ENCODE data around the gene BCL2.

The BCL2 gene

DNA sequence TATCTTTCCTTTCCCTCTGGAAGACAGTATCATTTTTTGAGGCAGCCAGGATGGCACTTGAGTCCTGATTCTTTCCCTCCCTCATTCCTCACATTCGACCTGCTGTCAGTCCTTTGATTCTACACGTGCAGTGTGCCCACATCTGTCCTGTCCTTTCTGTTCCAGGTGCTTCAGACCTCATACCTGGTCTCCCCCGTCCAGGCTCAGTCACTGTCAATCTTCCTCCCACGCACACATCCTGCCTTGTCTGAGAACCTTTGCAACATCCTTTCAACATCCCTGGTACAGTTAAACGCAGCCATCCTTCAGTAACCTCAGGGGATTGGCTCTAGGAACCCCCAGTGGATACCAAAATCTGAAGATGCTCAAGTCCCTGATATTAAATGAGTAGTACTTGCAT is 10.1 kb downstream of the BCL2 start:
- DNase-seq (ENCODE audit: low read depth in 2 of 2): no peak

DNA sequence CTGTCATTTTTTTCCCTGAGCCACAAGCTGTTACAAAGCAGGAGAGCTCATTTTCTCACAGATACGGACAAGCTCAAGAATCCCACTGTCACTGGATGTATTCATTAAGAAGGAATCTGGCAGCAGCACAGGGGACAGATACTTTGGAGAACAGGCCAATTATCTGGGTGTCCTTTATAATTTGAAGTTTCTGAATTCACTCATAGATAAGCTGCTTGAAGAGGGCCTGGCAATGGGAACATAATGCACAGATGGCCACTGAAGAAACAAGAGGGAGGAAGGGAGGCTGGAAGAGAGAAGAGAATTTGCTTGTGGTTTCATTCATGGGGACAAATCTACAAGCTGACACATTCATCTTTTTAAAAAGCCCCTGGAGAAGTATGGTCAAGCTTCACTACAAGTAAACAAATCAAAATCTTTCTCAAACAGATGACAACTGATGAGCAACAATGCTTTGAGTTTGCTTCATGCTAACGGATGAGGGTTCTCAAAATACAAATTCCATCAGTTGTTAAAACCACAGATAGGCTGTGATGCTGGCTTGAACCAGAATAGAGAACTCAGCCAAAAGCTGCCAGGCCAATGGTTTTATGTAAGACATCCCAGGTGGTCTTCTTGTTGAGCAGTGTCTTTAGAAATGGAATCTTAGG is 11.9 kb downstream of the BCL2 start:
- no peak for DNase-seq (ENCODE audit: low read depth in 2 of 2)

DNA sequence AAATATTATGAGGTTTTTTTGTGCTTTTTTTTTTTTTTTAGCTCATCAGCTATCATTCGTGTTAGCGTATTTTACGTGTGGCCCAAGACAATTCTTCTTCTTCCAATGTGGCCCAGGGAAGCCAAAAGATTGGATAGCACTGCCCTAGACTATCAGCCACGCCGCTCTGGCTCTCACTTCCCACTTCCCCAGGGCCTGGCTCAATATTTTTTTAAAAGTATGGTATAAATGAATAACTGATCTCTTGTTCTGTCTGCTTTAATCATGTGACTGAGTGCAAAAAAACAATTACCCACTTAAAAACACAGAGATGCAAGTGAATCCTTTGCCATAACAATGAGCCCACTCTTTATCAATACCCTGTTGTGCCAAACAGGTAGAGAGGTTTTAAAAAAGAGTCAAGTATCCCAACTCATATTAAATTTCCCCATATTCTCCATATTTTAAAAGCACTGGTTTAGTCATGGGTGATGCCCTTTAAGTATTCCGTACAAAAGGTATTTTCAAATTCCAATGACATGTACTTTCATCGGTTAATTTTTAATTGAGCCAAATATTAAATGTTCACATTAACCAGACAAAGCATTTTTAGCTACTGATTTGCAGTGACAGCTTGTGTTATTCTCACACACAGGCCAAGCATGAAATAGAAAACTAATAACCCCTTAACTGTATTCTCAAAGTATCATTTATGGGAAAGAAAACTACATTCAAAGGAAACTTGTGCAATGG is 12.6 kb downstream of the BCL2 start:
- no peak for DNase-seq (ENCODE audit: low read depth in 2 of 2)

DNA sequence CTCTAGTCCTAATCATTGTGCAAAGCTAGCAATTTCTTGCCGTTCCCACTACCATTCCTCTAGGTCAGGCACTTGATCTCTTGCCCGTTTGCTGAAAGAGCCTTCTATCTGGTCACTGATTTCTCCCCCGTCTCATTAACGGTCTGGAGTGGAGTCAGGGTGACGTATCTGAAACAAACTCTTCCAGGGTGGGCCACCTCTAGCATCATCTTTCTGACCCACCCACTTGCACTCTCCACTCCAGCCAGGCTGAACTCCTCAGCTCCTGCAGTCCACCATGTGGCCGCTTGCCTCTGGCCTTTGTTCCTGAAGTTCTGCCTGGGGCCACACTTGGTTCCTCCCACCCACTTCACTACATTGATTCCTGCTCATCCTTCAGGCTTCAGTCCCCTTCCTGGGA is 13.3 kb downstream of the BCL2 start:
- DNase-seq (ENCODE audit: low read depth in 2 of 2): no peak

DNA sequence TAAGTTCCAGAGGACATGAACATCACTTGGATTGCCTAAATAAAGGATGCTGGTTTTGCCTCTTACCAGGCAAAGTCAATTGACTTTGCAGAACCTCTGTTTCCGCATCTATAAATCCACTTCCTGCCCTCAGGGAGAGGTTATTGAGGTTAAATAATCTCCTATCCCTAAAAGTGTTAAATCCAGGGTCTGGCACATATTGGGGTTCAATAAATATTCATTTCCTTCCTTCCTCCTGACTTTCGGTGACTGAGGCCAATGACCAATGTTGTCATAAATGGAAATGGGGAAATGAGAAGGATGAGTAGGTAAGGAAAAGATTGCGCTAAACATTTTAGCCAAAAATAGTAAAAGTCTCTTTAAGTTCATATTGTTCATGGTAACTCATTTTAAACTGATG is 16.0 kb downstream of the BCL2 start:
- no peak for DNase-seq (ENCODE audit: low read depth in 2 of 2)

DNA sequence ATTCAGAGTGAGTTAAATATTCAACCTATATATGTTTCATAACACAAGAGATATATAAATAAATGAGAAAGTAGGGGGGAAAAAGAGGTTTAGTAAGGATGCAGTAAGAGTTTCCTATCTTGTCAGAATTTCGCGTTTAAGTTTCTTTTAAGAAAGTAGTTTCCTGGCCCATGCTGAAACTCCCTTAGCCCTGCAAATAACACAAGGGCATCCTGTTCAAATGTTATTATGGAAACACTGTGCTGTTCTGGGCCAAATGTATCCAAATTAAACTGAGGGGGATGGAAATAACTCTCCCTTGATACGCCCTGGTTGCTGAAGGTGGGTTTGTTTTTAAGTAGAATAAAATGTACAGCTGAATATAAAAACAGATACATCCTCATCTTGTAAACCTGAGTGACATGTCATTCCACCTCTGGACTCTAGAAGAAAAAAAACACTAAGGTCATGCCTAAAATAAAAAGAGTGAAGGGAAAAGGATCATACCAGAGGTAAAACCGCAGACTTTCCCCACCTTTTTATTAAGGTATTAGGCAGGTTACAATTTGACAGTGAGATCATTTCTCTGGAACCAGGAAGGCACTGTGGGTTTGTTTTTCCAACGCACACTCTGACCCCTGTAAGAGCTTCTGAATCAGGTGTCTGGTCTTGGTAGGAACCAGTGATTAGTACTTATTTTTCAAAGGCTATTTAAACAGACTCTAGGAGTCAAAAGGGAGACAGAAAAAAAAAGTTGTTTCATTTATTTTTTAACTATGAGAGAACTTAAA is 16.7 kb downstream of the BCL2 start:
- no peak for DNase-seq (ENCODE audit: low read depth in 2 of 2)

DNA sequence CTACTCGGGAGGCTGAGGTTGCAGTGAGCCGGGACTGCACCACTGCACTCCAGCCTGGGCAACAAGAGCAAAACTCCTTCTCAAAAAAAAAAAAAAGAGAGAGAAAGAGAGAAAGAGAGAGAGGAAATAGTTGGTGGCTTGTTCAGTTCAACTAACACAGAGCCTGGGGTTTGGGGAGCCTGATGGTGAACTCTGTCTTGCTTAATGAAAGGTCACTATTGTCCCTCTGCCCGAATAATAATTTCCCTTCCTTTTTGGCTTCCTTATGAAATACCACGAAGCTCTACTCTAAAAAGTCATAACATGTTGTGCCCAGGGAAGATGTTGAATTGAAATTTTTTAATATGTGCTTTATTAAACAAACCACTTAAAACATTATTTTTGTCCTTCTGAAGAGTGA is 17.3 kb downstream of the BCL2 start:
- no peak for DNase-seq (ENCODE audit: low read depth in 2 of 2)

DNA sequence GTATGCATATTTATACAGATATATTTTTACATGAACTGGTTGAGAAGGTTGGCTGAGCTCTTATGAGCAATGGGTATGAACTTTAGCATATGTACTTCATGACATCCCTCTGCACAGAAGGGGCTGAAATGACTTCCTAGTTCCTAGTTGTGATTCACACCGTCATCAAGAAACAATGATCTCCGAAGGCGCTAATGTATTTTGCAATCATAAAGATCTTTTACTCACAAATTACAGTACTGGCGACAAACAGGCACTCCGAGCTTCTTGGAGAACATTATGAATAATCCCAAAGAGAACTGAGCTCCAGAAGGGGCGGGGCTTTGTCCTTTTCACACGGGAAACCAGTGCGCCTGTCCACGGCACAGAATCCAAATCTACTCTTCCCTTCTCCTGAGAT is 18.1 kb downstream of the BCL2 start:
- DNase-seq (ENCODE audit: low read depth in 2 of 2): no peak

DNA sequence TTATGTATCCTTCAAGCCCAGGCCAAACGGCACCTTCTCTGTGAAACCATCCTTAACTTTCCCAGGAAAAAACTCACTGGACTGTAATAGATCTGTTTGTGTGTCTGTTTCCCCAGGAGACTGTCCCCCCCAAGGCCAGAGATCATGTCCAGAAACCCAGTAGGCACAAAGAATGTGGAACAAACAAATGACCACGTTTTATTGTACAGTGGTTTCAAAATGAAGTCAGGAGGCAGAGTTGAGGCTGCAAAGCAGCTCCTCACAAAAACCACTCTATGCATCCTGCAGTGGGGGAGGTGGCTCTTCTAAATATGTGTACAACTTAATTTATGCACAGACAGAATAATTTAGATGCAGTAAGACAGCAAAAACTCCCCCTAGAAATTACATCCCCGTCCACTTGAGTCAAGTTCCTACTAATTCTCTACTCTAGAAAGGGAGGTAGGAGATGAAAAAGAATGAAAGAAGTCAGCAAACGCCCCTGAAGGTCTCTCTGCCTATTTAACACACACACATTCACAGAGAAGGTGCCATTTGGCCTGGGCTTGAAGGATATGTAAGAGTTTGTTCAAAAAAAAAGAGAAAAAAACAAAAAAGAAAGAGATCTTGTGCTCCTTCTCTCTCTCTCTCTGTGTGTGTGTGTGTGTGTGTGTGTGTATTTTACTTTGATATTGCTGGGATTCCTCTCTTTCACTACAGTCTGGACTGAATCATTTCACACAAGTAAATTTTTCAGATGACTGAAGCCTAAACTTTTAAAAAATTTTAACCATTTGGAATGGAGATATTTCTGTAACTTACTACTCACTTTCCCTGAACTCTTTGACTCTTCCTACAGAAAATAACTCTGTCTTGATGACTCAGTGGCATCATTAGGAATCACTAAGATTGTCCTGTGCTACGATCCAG is 19.5 kb downstream of the BCL2 start:
- no peak for DNase-seq (ENCODE audit: low read depth in 2 of 2)

DNA sequence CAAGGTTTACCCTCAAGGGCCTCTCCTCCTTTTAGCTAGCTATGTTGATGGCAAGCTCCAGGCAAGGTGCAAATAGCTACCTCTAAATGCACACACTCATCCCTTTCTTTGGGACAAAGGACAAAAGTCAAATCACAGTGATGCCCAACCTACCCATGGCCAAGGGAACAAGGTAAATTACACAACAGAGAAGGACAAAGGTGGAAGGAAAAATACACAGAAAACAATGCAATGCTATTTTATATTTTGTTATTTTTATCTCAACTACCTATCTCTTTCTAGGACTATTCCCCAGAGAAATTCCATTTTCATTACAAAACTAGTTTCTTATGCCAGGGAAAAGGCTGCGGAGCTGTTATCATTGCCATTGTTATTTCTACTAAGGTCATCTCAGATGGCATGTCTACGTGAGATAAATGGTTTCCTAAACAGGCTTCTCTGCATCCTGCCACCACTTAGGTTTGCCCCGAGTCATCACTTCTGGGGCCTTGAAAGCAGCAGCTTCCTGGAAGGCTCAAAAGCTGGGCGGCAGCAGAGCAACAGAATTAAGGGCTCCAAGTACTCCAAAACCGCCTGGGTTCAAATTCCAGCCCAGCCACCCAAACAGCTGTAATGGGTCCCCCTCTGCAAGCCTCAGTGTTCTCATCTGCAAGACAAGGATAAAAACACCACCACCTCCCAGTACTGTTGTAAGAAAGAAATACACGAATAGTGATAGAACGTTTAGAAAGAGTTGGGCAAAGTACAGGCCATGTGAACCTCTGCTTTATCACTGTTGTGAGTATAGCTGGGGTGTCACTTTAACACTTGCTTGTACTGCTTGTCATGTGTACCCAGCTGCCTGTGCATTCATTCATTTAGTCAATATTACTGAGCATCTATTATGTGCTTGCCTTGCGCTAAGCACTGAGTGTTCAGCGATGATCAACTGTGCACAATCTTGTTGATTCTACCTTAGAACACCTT is 20.9 kb downstream of the BCL2 start:
- DNase-seq (ENCODE audit: low read depth in 2 of 2): no peak

DNA sequence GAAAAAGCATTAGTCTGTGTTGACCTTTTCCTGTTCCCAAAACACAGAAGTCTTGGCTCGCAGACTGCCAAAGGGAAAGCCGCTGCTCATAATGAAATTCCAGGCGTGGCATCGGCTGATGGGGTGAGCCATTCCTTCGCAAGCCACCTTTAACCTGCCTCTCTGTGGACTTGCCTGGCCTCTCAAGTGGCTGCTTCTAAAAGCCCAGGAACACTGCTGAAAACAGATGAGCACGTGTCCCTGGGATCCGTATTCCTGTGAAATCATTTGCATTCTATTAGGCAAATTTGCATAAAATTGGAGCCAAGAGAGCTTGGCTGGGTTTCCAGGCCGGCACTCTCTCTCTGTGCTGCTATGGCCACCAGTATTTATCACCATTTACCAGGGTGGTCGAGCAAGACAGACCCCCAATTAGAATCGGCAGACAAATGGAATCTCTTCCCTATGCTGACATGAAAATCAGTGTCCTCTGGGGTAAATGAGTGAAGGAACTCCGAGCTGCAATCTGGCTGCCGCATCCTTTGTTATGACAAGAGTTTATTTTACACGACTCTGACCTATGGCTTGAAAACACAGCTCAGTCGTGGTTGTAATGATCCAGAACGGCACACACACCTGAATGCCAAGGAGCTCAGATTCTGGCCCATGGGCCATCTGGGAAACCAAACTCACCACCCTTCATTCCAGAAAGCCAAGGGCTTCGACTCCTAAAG is 21.7 kb downstream of the BCL2 start:
- no peak for DNase-seq (ENCODE audit: low read depth in 2 of 2)

DNA sequence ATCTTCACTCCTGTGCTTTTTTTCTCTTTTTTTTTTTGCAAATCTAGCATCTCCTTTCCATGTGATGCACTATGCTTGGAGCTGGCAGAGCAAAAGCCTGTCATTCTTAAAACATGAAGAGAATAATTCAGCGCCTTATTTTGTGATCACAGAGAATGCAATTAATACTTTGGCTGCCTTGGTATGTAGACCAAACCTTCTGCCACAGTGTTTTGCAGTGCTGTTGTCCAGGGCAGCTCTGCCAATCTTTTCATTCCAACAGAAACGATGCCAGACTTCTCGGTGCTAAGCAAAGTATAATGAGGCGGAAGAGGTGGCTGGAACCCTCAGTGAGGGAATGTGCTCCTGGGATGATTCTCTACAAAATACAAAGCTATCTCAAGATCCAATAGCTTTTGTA is 25.6 kb downstream of the BCL2 start:
- no peak for DNase-seq (ENCODE audit: low read depth in 2 of 2)

DNA sequence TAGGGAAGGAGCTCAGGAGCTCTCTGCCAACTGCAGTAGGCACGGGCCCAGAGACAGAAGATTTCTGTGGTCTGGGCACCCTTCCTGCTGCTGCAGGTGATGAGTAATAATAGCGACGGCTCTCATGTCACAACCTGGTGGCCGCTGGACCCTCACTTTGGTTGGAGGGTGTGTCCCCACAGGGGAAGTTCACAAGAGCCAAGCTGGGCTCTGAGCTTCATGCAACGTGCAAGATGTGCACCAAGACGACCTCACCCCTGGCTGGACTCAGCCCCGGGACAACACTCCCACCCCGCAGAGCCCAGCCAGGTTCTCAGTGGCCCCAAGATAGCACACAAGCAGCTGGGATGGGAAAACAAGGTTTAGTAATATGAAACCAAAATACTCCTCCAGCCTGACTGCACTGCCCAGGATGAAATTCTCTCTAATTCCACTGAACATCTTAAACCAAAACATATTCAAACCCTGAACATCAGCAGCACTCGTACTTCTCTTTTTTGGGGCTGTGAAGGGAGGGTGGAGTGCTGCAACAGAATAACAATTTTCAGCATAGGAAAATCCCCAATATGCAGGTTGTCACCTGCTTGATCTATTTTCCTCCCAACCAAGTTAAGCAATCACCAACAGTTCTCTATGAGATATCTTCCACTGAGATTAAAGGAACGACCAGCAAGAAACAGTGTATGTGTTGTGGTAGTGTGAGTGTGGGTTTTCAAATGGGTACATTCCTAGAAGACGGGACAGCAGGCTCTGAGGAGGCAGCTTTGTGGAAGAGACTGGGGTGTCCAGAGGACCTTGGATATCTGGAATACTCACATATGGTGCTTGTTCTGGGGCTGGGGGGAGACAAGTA is 26.5 kb downstream of the BCL2 start:
- no peak for DNase-seq (ENCODE audit: low read depth in 2 of 2)

DNA sequence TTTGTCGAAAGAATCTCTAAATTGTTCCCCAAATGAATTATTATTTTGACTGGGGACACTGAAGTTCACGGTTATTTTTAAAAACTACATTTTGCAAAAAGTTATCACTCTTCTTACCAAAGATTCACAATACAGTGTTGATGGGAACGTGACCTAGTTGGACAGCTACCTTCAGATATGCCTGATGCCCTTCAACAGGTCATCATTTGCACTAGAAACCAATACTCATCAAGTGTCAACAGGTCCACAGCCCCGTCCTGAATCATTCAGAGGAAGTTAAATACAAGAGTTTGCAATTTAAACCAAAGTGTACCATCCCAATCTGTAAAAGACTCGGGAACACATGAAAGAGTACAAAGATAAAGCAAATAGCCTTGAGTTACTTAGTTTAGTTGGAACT is 28.3 kb downstream of the BCL2 start:
- no peak for DNase-seq (ENCODE audit: low read depth in 2 of 2)

DNA sequence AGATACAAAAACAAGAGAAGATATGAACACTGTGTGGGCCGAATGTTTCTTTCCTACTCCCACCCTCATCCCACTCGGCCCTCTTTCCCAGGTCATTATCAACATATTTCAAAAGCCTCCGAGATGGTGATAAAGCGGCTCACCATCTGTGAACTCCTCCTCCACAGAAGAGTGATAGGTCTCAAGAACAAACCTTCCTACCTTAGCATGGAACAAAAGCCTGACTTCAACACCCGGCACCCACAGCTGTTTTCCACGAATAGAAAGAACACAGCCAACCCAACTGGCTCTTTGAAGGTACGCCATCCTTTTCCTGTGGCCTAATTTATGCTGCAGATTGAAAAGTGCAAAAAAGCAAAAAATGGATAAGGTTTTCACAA is 28.8 kb downstream of the BCL2 start:
- DNase-seq (ENCODE audit: low read depth in 2 of 2): no peak

DNA sequence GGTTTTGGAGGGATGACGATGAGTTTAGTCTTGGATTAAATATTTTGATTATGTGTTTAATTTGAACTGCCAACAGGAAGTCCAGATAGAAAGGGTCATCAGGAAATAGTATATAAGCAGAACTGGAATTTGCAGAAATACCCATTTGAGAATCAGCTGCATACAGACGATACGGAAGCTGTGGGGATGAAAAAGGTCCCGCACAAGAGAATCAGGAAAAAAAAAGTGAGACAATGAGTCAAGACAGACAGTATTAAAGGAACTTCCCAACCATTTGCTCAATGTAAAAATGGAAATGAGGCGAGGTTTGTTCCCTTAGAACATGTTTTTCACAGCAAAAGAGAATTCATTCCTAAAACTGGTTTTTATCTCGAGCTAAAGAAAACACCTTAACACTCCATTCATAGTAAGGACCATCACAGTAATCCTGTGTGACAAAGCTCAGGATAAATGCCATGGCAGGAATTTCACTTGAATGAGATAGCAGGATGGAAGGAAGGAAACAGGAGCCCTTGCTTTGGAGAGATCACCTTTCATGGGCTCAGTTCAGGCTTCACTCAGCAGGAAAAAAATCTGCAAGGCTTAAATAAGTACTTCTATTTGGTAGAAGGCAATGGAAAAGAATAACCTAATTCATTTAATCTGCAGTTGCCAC is 29.3 kb downstream of the BCL2 start:
- no peak for DNase-seq (ENCODE audit: low read depth in 2 of 2)

DNA sequence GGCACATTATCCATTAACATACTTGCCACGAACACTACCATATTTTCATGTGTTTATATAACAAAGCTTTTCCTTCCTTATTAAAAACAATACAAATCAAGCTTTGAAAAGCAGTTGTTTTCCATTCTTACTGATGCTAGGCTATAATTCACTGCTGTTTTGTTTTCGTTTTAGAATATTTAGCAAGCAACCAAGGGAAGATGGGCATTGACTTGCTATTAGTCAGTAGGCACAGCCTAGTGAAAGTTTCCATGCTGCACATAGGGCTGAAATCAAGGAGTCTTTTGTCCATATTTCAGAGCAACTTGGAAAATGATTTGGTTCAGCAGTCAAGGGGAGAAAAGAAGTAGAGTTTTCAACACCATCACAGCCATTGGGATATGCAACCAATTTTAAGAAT is 31.3 kb downstream of the BCL2 start:
- no peak for DNase-seq (ENCODE audit: low read depth in 2 of 2)

DNA sequence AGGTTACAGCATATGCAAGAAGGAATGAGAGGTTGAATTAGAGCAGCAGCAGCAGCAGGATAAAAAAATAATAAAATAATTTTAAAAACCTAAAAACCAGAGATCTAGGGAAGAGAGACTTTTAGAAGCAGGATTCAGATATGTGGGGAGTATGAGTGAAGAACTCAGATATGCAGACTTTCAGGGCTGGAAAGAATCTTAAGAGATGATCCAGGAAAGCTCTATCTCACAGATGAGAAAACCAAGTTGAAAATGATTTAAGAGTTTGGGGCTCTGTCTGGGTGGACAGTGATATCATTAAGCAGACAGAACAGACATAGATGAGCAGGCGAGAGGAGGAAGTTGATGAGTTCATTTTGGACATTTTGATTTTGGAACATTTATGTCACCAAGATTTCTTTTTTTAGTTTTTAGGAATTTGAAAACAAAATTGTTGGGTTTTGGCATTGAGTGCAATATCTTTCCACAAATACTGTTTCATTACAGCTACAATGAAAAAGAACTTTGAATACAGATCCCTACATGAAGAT is 31.8 kb downstream of the BCL2 start:
- DNase-seq (ENCODE audit: low read depth in 2 of 2): no peak
